ENCODE data around the gene TMEM151B. TPM values are rescaled to one million over a fixed set of nuclear protein-coding genes. Genes with fewer than 3 reads are reported as not detected.
A peak's percentile ranks its signal among the peaks of the same experiment; 100 is the strongest.

Gene TMEM151B
- total and polyA plus RNA-seq, 9 of the 15 experiments (the other 6 are each of a cell fraction or from before 2014, with no cell fraction given): not detected

DNA sequence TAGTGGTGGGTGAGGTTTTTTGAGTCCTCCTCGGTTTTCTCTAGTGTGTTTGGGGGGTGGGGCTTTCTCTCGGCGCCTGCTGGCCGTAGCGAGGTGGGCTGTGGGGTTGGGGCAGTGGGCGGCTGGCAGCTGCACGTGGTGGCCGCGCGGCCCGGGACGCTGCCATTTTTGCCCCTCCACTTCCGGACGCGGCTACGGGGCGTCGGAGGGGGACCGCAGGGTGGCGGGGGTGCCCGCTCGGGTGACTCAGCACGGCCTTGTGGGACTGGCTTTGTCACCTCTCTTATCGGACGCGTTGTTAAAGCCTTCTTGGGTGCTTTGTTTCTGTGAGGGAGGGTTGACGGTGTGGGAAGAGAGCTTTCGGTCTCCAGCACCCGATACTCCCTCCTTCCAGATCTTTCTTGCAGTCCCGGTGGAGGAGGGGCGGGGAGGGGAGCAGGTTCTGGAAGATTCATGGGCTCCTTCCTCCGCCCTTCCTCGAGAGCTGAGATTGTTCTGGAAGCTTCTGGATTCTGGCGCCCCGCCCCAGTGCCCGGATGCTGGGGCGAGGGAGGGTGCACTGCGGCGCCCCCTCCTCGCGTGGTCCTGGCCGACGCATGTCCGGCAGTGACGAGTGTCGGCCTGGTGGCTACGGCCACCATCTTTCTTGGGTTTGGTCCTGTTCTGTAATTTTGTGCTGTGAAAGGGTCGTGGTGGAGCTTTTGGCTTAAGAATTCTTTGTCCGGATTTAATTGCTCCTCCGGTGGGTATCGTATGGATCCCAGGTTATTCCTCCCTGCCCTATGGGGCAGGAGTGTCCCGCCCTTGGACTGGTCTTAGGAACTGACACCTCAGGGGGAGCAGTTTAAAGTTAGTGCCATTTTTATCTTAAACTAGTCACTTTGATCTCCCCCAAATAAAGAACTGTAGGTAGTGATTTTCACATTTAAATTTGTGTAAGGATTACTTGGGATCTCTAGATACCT is 22.6 kb upstream of the TMEM151B start (continued):
- 0 out of 2 replicates have a peak, but pooled peaks have one; percentile 0 for TF ChIP-seq BMI1 (IDR thresholded peaks at IDR 0.05; ENCODE audit: low read length)
- no peak for TF ChIP-seq PTRF (tag; IDR thresholded peaks at IDR 0.05)
- TF ChIP-seq, protein P1, sequence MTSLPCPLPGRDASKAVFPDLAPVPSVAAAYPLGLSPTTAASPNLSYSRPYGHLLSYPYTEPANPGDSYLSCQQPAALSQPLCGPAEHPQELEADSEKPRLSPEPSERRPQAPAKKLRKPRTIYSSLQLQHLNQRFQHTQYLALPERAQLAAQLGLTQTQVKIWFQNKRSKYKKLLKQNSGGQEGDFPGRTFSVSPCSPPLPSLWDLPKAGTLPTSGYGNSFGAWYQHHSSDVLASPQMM (CRISPR knock-in tag; IDR thresholded peaks at IDR 0.05): no peak
- no peak; the same call in 1 of the 2 replicates for TF ChIP-seq ZNF586 (CRISPR knock-in tag; conservative IDR thresholded peaks at IDR 0.05)
- TF ChIP-seq SRSF7 (optimal IDR thresholded peaks at IDR 0.05; ENCODE audit: low read depth, low read length): no peak
- no peak for TF ChIP-seq XRCC3 (IDR thresholded peaks at IDR 0.05)
- 0 out of 2 replicates have a peak, but pooled peaks have one; percentile 62 for TF ChIP-seq EHMT2 (IDR thresholded peaks at IDR 0.05)
- TF ChIP-seq, protein P2, sequence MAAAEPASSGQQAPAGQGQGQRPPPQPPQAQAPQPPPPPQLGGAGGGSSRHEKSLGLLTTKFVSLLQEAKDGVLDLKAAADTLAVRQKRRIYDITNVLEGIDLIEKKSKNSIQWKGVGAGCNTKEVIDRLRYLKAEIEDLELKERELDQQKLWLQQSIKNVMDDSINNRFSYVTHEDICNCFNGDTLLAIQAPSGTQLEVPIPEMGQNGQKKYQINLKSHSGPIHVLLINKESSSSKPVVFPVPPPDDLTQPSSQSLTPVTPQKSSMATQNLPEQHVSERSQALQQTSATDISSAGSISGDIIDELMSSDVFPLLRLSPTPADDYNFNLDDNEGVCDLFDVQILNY (CRISPR knock-in tag; IDR thresholded peaks at IDR 0.05): no peak; the same call in 1 of the 2 replicates
- TF ChIP-seq, protein P3, sequence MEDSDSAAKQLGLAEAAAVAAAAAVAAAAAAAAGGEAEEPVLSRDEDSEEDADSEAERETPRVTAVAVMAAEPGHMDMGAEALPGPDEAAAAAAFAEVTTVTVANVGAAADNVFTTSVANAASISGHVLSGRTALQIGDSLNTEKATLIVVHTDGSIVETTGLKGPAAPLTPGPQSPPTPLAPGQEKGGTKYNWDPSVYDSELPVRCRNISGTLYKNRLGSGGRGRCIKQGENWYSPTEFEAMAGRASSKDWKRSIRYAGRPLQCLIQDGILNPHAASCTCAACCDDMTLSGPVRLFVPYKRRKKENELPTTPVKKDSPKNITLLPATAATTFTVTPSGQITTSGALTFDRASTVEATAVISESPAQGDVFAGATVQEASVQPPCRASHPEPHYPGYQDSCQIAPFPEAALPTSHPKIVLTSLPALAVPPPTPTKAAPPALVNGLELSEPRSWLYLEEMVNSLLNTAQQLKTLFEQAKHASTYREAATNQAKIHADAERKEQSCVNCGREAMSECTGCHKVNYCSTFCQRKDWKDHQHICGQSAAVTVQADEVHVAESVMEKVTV (CRISPR knock-in tag; IDR thresholded peaks at IDR 0.05): no peak; the same call in 1 of the 2 replicates
- TF ChIP-seq DNMT1 (IDR thresholded peaks at IDR 0.05): no peak
- TF ChIP-seq ZKSCAN8 (CRISPR knock-in tag; IDR thresholded peaks at IDR 0.05): no peak; the same call in 1 of the 2 replicates
- TF ChIP-seq GABPB1 (CRISPR knock-in tag; IDR thresholded peaks at IDR 0.05): peak; percentile 92
- TF ChIP-seq SRF (CRISPR knock-in tag; IDR thresholded peaks at IDR 0.05): peak; percentile 74 to 82; a peak in 3 of 4 replicates
- TF ChIP-seq MIER1 (IDR thresholded peaks at IDR 0.05; ENCODE audit: low read depth): no peak
- peak; percentile 60 for TF ChIP-seq ZFX (CRISPR knock-in tag; IDR thresholded peaks at IDR 0.05)
- TF ChIP-seq HMG20B (CRISPR knock-in tag; IDR thresholded peaks at IDR 0.05): no peak
- TF ChIP-seq ZBTB1 (CRISPR knock-in tag; IDR thresholded peaks at IDR 0.05; ENCODE audit: borderline replicate concordance, low read depth): peak; percentile 74; the same call in 1 of the 2 replicates
- TF ChIP-seq MAFK (IDR thresholded peaks at IDR 0.05; ENCODE audit: low read length): peak; percentile 91
- no peak for TF ChIP-seq ZNF695 (CRISPR knock-in tag; IDR thresholded peaks at IDR 0.05)
- TF ChIP-seq KLF10 (CRISPR knock-in tag; IDR thresholded peaks at IDR 0.05): no peak
- peak; percentile 54; the same call in 1 of the 2 replicates for TF ChIP-seq ESRRA (IDR thresholded peaks at IDR 0.05; ENCODE audit: borderline replicate concordance, low read depth)
- no peak for TF ChIP-seq CBX8 (IDR thresholded peaks at IDR 0.05; ENCODE audit: borderline replicate concordance, extremely low read depth, low read depth, low read length, poor library complexity, severe bottlenecking)
- TF ChIP-seq ZNF668 (CRISPR knock-in tag; IDR thresholded peaks at IDR 0.05): no peak
- TF ChIP-seq, protein P4, sequence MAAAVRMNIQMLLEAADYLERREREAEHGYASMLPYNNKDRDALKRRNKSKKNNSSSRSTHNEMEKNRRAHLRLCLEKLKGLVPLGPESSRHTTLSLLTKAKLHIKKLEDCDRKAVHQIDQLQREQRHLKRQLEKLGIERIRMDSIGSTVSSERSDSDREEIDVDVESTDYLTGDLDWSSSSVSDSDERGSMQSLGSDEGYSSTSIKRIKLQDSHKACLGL (CRISPR knock-in tag; IDR thresholded peaks at IDR 0.05; ENCODE audit: borderline replicate concordance, poor library complexity, severe bottlenecking): peak; percentile 99

All from K562 (cell line).